ENCODE measurements around the gene SORBS1. TPM values are rescaled to one million over a fixed set of nuclear protein-coding genes. Genes with fewer than 3 reads are reported as not detected.

Gene SORBS1
- polyA plus RNA-seq, 1 donor from 2014 or later = 39.5 TPM

- H3K4me3 ChIP-seq (ENCODE audit: low read length) = no peak overlapping the region
- no peak for TF ChIP-seq REST (IDR thresholded peaks at IDR 0.05; ENCODE audit: borderline replicate concordance)
- H3K36me3 ChIP-seq (ENCODE audit: insufficient read depth, low read length) = no peaks in the 10 kb centered on the region
- H3K27me3 ChIP-seq (ENCODE audit: insufficient read depth, low read depth, low read length) = no peaks in the 10 kb centered on the region
- no peaks in the 10 kb centered on the region for H3F3A ChIP-seq (ENCODE audit: insufficient read depth, low read length, poor library complexity, severe bottlenecking)
- H3K79me2 ChIP-seq (replicated peaks; ENCODE audit: insufficient read depth, low read length) = no peaks in the 10 kb centered on the region
- no peaks in the 10 kb centered on the region for H4K20me1 ChIP-seq (ENCODE audit: insufficient read depth)
- H3K27ac ChIP-seq (ENCODE audit: low read length) = no peak overlapping the region
- no peak overlapping the region for H2AFZ ChIP-seq (ENCODE audit: low read depth, low read length)
- H3K9me3 ChIP-seq (ENCODE audit: low read length) = no peaks in the 10 kb centered on the region
- H3K9ac ChIP-seq (ENCODE audit: low read length) = no peak overlapping the region
- H3K4me2 ChIP-seq (ENCODE audit: low read length) = no peak overlapping the region
- H3K9me2 ChIP-seq (ENCODE audit: insufficient read depth, low read length) = no peaks in the 10 kb centered on the region
Observed at GRCh38 chr10:95578619-95579018, 17.4 kb upstream of the SORBS1 start.

- no peaks in the 10 kb centered on the region for H3K27me3 ChIP-seq (ENCODE audit: insufficient read depth, low read depth, low read length)
- no peaks in the 10 kb centered on the region for H4K20me1 ChIP-seq (ENCODE audit: insufficient read depth)
- H2AFZ ChIP-seq (ENCODE audit: low read depth, low read length) = no peak overlapping the region
- H3K4me2 ChIP-seq (ENCODE audit: low read length) = no peak overlapping the region
- no peak overlapping the region for H3K4me3 ChIP-seq (ENCODE audit: low read length)
- no peak overlapping the region for H3K27ac ChIP-seq (ENCODE audit: low read length)
- no peak overlapping the region for H3K9ac ChIP-seq (ENCODE audit: low read length)
- no peaks in the 10 kb centered on the region for H3K9me3 ChIP-seq (ENCODE audit: low read length)
- no peaks in the 10 kb centered on the region for H3K36me3 ChIP-seq (ENCODE audit: insufficient read depth, low read length)
- H3F3A ChIP-seq (ENCODE audit: insufficient read depth, low read length, poor library complexity, severe bottlenecking) = no peaks in the 10 kb centered on the region
- no peaks in the 10 kb centered on the region for H3K9me2 ChIP-seq (ENCODE audit: insufficient read depth, low read length)
- no peaks in the 10 kb centered on the region for H3K79me2 ChIP-seq (replicated peaks; ENCODE audit: insufficient read depth, low read length)
- TF ChIP-seq EP300 (conservative IDR thresholded peaks at IDR 0.05; ENCODE audit: poor library complexity, severe bottlenecking) (no peak), MXI1 (conservative IDR thresholded peaks at IDR 0.05; ENCODE audit: poor library complexity, severe bottlenecking) (no peak), CTCF (IDR thresholded peaks at IDR 0.05; ENCODE audit: poor library complexity, severe bottlenecking) (no peak), POLR2AphosphoS5 (IDR thresholded peaks at IDR 0.05) (no peak), REST (IDR thresholded peaks at IDR 0.05; ENCODE audit: borderline replicate concordance) (no peak), TAF1 (IDR thresholded peaks at IDR 0.05; ENCODE audit: low read depth) (no peak), EZH2 (IDR thresholded peaks at IDR 0.05; ENCODE audit: borderline replicate concordance, insufficient read depth, low read length, poor library complexity, severe bottlenecking) (no peak)
Observed at GRCh38 chr10:95574649-95575365, 13.6 kb upstream of the SORBS1 start.

Data from neural cell (in vitro differentiated cells).